NCI-H1694 treated with DMSO at 0.1 percent for 48 hours (cell line): ENCODE data around the gene RAB3B.
"Not testable (repeated sequence)": the region's sequence is repeated elsewhere in the genome, so short reads cannot be mapped to it uniquely, and the experiment has no call there.

Experiments used
- DNase-seq: peaks from one replicate; lab custom pipeline; 2025; lab: John Stamatoyannopoulos, UW

Gene RAB3B

GRCh38 chr1:51989582-51990477 is 670 bp downstream of the RAB3B start:
- DNase-seq = no peak

- no peak for DNase-seq
Observed at GRCh38 chr1:51988254-51988653, 2.2 kb downstream of the RAB3B start.

GRCh38 chr1:51986718-51987117 is 3.8 kb downstream of the RAB3B start:
- DNase-seq = no peak

- no peak for DNase-seq
Observed at GRCh38 chr1:51982161-51982560, 8.3 kb downstream of the RAB3B start.

GRCh38 chr1:51981555-51981954 is 8.9 kb downstream of the RAB3B start:
- no peak for DNase-seq

GRCh38 chr1:51978099-51978498 is 12.4 kb downstream of the RAB3B start:
- no peak for DNase-seq

GRCh38 chr1:51976846-51977602 is 13.5 kb downstream of the RAB3B start:
- DNase-seq = no peak

- no peak for DNase-seq
Observed at GRCh38 chr1:51973587-51974474, 16.7 kb downstream of the RAB3B start.

GRCh38 chr1:51969038-51969705 is 21.3 kb downstream of the RAB3B start:
- DNase-seq = no peak

- DNase-seq = no peak
Observed at GRCh38 chr1:51968632-51969031, 21.9 kb downstream of the RAB3B start.

- DNase-seq = not testable (repeated sequence)
Observed at GRCh38 chr1:51967213-51967791, 23.2 kb downstream of the RAB3B start.

- no peak for DNase-seq
Observed at GRCh38 chr1:51966559-51966958, 23.9 kb downstream of the RAB3B start.

GRCh38 chr1:51964309-51964696 is 26.2 kb downstream of the RAB3B start:
- no peak for DNase-seq

GRCh38 chr1:51963592-51964308 is 26.8 kb downstream of the RAB3B start:
- no peak for DNase-seq

- no peak for DNase-seq
Observed at GRCh38 chr1:51962486-51963356, 27.8 kb downstream of the RAB3B start.

GRCh38 chr1:51961954-51962353 is 28.5 kb downstream of the RAB3B start:
- DNase-seq = no peak

GRCh38 chr1:51961231-51961630 is 29.3 kb downstream of the RAB3B start:
- DNase-seq = no peak

GRCh38 chr1:51960262-51960661 is 30.2 kb downstream of the RAB3B start:
- no peak for DNase-seq

GRCh38 chr1:51958824-51959223 is 31.7 kb downstream of the RAB3B start:
- no peak for DNase-seq

GRCh38 chr1:51957618-51958017 is 32.9 kb downstream of the RAB3B start:
- no peak for DNase-seq
